CD1c-positive myeloid dendritic cell (primary cell): ENCODE measurements around the gene PPM1L.
"Not testable (repeated sequence)": the region's sequence is repeated elsewhere in the genome, so short reads cannot be mapped to it uniquely, and the experiment has no call there.

Experiments
- DNase-seq: peaks from one replicate; pipeline ENCODE4 v3.0.0-alpha.2; 2016; ENCODE audit errors: extremely low spot score

The PPM1L gene

DNA sequence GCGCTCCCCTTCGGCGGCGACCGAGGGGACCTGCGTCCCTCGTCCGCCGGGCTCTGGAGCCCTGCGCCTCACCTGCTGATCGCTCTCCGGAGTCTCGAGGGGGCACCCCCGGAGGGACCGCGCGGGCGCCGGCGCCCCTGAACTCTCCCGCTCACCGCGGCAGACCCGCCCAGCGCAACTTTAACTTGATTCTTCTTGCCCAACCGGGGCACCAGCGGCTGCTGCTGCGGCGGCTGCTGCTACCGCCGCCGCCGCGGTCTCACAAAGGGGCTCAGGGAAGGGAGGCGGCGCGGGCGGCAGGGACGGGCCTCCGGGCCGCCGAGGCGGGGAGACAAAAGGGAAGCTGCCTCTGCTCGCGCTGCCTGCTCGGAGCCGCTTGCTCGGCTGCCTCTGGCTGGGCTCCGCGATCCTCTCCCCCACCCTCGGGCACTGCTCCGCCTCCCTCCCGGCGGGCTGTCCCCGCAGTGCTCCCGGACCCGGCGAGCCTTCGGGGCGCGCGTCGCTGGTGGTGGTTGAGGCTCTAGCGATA lies at the start of gene PPM1L:
Gene PPM1L (plus strand): TSS at position 456 of the 529 bp plus-strand sequence.
- DNase-seq = peak; percentile 90

DNA sequence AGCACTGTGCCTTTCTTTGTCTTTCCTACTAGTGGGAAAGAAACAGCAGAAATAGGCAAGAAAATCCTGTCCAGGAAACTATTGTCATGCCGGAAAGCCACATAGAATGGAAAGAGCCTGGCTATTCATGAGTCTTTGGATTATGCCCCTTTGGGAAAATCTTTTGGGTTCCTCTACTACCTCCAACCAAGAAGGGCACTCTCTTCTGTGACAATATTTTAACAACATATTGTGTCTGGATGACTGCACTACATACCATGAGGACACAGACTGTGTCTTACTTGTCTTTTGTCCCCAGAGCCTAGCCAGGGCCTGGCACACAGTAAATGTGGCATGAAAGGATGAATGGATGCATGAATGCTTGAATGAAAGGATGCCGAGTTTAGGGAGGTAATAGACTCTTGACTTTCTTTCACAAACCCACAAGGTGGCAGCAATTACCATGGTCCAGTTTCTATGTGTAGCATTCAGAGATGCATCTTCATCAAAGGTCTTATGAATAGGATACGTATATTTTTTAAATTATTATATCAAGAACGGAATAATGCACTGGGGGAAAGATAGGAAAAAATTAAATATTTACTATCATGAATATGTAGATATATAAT lies 48.7 kb upstream of the PPM1L start:
- peak; percentile 63 for DNase-seq

DNA sequence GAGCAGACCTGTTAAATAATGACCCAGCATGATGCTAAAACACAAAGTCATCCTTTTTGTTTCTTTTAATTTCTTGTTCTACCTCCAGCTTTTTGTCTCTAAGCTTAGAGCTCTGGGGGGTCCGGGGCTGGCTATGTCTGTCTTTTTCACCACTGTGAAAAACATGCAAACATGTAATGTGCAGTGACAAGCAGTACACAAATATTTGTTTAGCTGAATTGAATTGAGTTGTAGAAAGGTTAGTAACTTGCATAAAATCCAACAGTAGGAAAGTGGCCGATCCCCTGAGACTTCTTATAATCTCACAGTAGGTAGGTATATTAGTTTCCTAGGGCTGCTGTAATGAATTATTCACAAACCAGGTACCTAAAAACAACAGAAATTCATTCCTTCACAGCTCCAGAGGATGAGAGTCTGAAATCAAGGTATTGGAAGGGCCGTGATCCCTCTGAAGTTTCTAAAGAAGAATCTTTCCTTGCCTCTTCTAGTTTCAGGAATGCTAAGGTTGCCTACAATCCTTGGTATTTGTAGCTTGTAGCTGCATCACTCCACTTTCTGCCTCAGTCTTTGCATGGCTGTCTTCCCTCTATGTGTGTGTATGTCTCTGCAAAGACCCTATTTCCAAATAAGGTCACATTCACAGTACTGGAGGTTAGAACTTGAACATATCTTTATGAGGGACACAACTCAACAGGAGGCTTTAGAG lies 46.4 kb upstream of the PPM1L start:
- DNase-seq = no peak

DNA sequence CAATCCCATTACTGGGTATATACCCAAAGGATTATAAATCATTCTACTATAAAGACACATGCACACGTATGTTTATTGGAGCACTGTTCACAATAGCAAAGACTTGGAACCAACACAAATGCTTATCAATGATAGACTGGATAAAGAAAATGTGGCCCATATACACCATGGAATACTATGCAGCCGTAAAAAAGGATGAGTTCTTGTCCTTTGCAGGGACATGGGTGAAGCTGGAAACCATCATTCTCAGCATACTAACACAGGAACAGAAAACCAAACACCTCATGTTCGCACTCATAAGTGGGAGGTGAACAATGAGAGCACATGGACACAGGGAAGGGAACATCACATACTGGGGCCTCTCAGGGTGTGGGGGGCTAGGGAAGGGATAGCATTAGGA lies 42.9 kb upstream of the PPM1L start:
- not testable (repeated sequence) for DNase-seq

DNA sequence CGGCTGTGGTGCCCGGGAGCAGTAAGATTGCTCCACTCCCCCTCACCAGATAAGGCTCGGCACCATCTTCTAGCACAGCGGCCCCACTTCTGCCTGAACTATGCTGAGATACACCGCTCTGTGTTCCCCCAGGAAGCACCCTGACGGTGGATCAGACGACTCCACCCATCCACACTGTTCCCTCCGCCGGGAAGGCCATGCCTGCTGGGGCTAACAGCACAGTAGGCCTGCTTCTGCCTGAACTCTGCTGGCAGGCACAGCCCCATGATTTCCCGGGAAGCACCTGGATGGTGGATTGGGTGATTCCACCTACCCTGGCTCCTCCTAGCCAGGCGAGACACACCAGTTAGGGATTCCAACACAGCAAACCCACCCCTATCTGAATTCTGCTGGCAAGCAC lies 36.3 kb upstream of the PPM1L start:
- no peak for DNase-seq

DNA sequence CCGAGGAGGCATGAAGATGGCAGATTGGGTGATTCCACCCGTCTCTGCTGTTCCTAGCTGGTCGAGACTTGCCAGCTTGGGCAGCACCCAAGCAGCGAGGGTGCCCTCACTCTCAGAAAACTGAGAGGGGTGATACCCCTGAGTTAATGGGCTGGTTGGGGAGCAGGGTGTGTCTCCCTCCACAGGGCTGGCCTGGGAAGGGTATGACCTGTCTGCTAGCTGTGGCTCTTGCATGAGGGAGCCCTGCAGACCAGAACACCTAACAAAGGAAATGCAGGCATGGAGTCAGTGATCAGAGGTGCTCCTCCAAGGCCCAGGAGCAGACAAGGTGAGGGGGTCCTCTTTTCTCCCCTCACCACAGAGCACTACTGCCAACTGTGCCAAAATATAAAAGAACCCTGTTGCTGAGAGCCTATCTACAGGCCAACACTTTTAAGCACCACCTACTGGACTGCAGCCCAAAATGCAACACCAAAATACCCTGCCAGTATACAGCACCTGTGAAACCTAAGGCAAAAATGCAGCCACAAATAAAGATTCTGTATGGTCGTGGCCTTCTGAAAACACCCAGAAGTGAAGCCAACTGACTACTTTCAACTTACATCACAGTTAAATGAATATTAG lies 35.8 kb upstream of the PPM1L start:
- DNase-seq = no peak

GRCh38 chr3:160722331-160722730 lies 33.7 kb upstream of the PPM1L start:
- no peak for DNase-seq

GRCh38 chr3:160725338-160725737 lies 30.7 kb upstream of the PPM1L start:
- no peak for DNase-seq

DNA sequence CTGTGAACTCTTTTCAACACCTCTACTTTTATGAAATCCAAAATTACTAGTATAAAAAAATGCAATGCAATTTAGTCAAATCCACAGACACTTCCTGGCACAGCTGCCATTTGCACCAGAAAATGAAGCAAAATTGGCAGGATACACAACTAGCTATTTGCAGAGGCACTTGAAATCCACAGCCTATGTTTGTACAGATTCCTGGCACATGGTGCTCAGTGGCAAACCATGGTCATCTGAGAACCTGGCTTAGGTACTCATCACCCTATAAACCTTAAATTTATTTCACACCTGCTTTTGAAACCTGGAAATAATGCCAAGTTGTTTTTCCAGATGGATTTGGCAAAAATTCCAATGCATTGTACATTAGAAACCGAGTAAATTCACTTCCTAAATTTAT lies 20.2 kb upstream of the PPM1L start:
- no peak for DNase-seq

GRCh38 chr3:160738048-160738447 lies 18.0 kb upstream of the PPM1L start:
- DNase-seq = peak; percentile 29

DNA sequence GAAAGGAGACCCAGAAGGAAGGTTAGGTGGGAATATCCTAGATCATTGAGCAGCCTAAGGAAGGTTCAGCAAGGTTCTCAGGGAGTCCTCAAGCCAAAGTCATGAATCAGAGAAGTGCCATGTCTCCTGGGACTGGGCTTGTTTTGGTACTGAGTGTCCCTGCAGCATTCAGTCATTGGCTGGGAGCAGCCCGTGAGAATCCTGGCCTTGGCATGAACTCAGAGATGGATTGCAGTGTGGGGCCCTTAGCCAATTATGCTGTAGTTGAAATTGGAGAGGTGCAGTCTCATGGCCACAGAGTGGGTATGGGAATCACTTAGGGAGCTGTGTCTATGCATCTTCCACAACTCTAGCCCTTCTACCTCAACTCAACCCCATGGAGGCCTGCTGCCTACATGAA lies 17.0 kb upstream of the PPM1L start:
- no peak for DNase-seq

- DNase-seq = no peak
These were observed 9.1 kb upstream of the PPM1L start for GRCh38 chr3:160746976-160747375.

- DNase-seq = no peak
These were observed 8.6 kb upstream of the PPM1L start for GRCh38 chr3:160747422-160747821.

- no peak for DNase-seq
These were observed 7.8 kb upstream of the PPM1L start for GRCh38 chr3:160748231-160748630.

DNA sequence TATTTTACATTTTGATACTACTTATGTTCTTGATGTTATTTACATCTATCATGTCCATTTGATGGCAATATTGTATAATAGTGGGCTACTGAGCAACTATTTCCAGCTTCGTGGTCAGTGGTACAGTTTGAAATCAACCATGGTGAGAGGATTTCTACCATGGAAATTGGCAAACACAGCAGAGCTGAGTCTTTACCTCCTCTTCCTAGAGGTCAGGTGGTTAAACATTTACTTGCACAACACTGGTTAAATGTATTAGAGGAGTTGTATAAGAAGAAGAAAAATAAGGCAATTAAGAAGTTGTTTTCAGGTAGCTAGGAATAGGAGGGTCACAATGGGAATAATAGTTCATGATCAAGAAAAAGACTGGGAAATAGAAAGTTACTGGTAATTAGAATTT lies 7.2 kb upstream of the PPM1L start:
- DNase-seq = no peak

- no peak for DNase-seq
These were observed 2.1 kb upstream of the PPM1L start for GRCh38 chr3:160753953-160754352.

DNA sequence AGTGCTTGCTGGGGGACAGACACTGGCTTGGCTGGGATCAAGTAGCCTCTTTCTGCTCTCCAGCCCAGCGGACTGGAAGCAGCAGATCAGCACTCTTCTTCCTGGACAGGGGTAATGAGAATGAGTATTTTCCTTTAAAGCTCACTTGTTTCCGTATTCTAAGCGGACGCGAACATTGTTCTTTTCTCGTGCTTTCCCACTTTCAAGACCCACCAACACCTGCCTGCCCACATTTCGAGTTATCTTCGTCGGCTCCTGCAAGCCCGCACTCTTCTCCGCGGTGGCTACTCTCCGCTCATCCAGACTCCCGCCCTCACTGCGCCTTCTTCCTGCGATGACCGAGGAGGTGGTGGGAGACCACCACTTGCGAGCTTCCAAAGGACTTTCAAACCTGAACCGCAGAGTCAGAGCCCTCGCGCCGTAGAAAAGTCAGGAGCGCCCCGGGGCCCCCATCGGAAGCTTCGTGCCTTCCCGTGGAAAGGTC lies 1.6 kb upstream of the PPM1L start:
- DNase-seq = peak; percentile 29

DNA sequence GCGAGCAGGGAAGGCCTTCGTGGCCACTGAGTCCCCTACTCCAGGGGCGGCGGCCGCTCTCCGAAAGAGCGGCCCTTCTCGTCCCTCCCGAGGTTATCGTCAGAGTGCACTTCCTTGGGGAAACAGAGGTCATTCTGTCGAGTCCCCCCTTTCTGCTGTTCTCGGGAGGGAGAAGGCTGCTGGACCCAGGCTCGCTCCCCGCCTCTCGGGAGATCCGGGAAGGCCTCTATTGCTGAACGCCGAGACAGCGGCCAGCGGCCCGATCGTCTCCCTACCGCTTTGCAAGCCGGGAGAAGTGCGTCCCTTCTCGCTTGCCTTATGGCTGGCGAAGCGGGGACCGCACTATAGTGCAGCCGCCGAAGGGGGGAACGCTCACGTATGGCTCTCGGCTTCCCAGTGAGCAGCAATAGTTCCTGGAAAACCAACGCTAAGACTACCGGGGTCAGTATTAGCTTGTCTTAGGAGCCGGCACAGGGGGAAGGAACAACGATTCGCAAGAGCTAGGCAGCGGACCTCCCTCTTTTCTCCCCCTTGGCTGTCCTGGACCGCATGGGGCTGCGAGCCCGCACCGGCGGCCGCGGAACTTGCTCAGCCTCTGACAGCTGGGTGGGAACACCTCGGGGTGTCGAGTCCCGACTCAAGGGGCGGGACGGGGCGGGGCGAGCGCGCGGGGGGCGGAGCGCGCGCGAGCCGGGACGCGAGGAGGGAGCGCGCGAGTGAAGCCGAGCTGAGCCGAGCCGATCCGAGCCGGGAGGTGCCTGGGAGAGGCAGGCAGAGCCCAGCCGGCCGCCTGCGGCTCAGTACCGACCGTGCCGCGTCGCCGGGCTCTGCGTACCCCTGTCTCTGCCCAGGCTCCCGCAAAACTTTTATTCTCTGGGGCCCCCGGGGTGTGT lies 930 bp upstream of the PPM1L start:
- DNase-seq = peak; percentile 98

DNA sequence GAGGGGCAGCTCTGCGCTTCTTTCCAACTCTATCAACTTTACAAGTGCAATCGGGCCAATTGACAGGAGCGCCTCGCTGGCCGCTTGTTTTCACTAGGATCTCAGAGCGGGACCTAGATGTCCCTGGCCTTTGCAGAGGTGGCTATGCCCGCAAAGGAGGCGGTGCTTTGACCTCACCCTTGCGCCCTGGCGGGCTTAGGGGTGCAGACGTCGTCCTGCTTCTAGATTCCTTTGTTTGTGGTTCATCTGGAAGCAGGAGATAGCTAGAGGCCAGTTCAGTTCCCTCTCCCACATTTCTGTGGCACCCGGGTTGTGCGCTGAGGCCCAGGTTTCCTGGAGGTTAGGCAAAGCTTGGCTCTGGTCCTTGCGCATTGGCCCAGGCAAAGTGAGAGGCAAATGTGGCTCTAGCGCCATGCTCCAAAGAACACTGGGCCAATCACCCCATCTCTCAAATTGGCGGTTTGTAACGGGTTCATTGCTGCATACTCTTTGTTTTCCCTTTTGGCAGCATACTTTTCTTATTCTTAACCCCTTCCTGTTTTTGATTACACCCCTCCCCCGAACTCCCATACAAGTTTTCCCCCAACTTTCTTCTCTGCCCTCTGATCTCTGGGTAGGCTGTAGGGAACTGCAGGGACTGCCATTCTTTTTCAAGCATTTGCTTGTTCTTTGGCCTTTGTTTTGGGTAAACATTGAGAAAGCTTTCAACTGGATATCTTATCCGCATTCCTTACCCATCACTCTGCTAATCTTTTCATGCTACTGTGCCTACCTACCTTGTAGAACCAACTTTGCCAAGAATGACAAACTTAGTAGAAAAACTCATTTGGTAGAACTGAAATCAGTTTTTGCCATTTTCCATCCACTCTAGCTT lies 1.4 kb downstream of the PPM1L start:
- DNase-seq = peak; percentile 16

GRCh38 chr3:160758929-160759577 lies 3.0 kb downstream of the PPM1L start:
- no peak for DNase-seq
